K562 (cell line): ENCODE results near the gene XIRP1. TPM values are rescaled to one million over a fixed set of nuclear protein-coding genes. Genes with fewer than 3 reads are reported as not detected.
A peak's percentile ranks its signal among the peaks of the same experiment; 100 is the strongest.

Source experiments
- ATAC-seq: fragments of 200-7000 bp; cut with Tn5 transposase; 3 replicates; pipeline ENCODE4 v1.9.1; 2020; ENCODE audit warnings: moderate library complexity
- BruUV-seq: library from RNA; stranded (reverse); fragments of 400-500 nt; replicated peaks from 2 replicates; lab custom pipeline; 2021; lab: Mats Ljungman, UMichigan
- CTCF ChIA-PET: fragments of 300-600 bp; formaldehyde crosslinking; extraction: SDS; loops from one replicate; lab custom pipeline; 2021; ENCODE audit warnings: low intra/inter-chr PET ratio; lab: Yijun Ruan, JAX
- POLR2A ChIA-PET: fragments of 300-600, 350-650 bp; sonication (Branson Sonifier 250); formaldehyde crosslinking; extraction: SDS; loops from one replicate; lab custom pipeline; 2021; ENCODE audit warnings: antibody characterized with exemption, inconsistent platforms; lab: Yijun Ruan, JAX
- DNase-seq, 4 experiments: peaks; one replicate each; pipeline versions ENCODE4 v3.0.0 to v3.0.0-alpha.2; 2011 to 2018; ENCODE audit warnings: low spot score in 3 of 4, mixed read lengths in 3 of 4; ENCODE audit errors: extremely low read depth in 1 of 4
- FAIRE-seq: peaks from 2 replicates; lab custom pipeline; 2011; peaks lifted over from hg19 to GRCh38; lab: Jason Lieb, UNC
- H2AFZ ChIP-seq: 2 replicates; pipeline ENCODE4 v1.6.0; 2011; ENCODE audit warnings: low read depth, low read length, control low read depth, inconsistent platforms
- H3K27ac ChIP-seq: fragments of 200-600 bp; 3 replicates; pipeline ENCODE4 v1.8.0; 2011; ENCODE audit warnings: low read depth, mild to moderate bottlenecking, control low read depth, inconsistent platforms, low read length, moderate library complexity, mixed read lengths; ENCODE audit errors: extremely low read depth
- H3K27me3 ChIP-seq, 2 experiments: fragments of 300-600 bp in 1 of 2; 2 replicates in 1 of 2; 3 replicates in 1 of 2; pipeline versions ENCODE4 v1.6.0 to v1.8.0; 2011; ENCODE audit warnings: inconsistent platforms in 2 of 2, low read length in 2 of 2, mild to moderate bottlenecking in 1 of 2, mixed read lengths in 1 of 2, moderate library complexity in 1 of 2; ENCODE audit not compliant: control insufficient read depth in 2 of 2, insufficient read depth in 2 of 2
- H3K36me3 ChIP-seq: fragments of 300-600 bp; 3 replicates; pipeline ENCODE4 v1.8.0; 2011; ENCODE audit warnings: mild to moderate bottlenecking, low read length, inconsistent platforms; ENCODE audit not compliant: control insufficient read depth, insufficient read depth
- H3K4me1 ChIP-seq, 2 experiments: fragments of 200-600 bp in 1 of 2; replicated peaks in 1 of 2; 2 replicates in 1 of 2; 3 replicates in 1 of 2; pipeline versions ENCODE4 v1.5.1 to v1.8.0; 2011; ENCODE audit warnings: inconsistent platforms in 2 of 2, low read length in 2 of 2, mild to moderate bottlenecking in 1 of 2, mixed read lengths in 1 of 2, moderate library complexity in 1 of 2; ENCODE audit not compliant: control insufficient read depth in 2 of 2, insufficient read depth in 2 of 2
- H3K4me2 ChIP-seq: 2 replicates; pipeline ENCODE4 v1.6.1; 2011; ENCODE audit warnings: low read length, control low read depth, inconsistent platforms, mixed read lengths; ENCODE audit not compliant: insufficient read depth
- H3K4me3 ChIP-seq: fragments of 200-600 bp; sonication (generic), shearing (Covaris generic); 2 replicates; pipeline ENCODE4 v1.5.1; 2016; ENCODE audit warnings: control low read depth, inconsistent platforms
- H3K79me2 ChIP-seq: fragments of 200-600 bp; 3 replicates; pipeline ENCODE4 v1.8.0; 2011; ENCODE audit warnings: low read length, inconsistent platforms; ENCODE audit not compliant: control insufficient read depth, insufficient read depth
- H3K9ac ChIP-seq, 2 experiments: 2 replicates each; pipeline versions ENCODE4 v1.6.0 to v1.6.1; 2011; ENCODE audit warnings: low read depth in 2 of 2, low read length in 2 of 2, control low read depth in 1 of 2, inconsistent platforms in 1 of 2, mild to moderate bottlenecking in 1 of 2, mixed read lengths in 1 of 2; ENCODE audit not compliant: insufficient read depth in 1 of 2
- H3K9me1 ChIP-seq: one replicate; pipeline ENCODE4 v1.6.0; 2011; ENCODE audit warnings: inconsistent platforms, mild to moderate bottlenecking, low read length, moderate library complexity; ENCODE audit not compliant: control insufficient read depth, insufficient read depth
- H3K9me3 ChIP-seq: replicated peaks from 2 replicates; pipeline ENCODE4 v1.5.1; 2011; ENCODE audit warnings: low read depth, low read length, inconsistent platforms; ENCODE audit not compliant: control insufficient read depth, insufficient read depth
- H4K20me1 ChIP-seq: replicated peaks from 2 replicates; pipeline ENCODE4 v1.6.1; 2011; ENCODE audit warnings: low read length, inconsistent platforms, mixed read lengths; ENCODE audit not compliant: control insufficient read depth, insufficient read depth
- HDAC3 ChIP-seq: fragments of 450-650 bp; IDR thresholded peaks from 2 replicates; pipeline ENCODE4 v1.6.1; 2018; ENCODE audit warnings: borderline replicate concordance, mild to moderate bottlenecking, moderate library complexity; ENCODE audit not compliant: partially characterized antibody
- JUN ChIP-seq, 2 experiments: sonication (generic) in 1 of 2; formaldehyde crosslinking in 1 of 2; IDR thresholded peaks; 2 replicates each; pipeline versions ENCODE4 v1.6.1 to v1.8.0; 2012 to 2022; ENCODE audit warnings: borderline replicate concordance in 2 of 2, mild to moderate bottlenecking in 2 of 2, improper control_type of control experiment in 1 of 2, low read depth in 1 of 2, low read length in 1 of 2, missing genetic modification reagents in 1 of 2
- KHSRP ChIP-seq: fragments of 450-650 bp; IDR thresholded peaks from 2 replicates; pipeline ENCODE4 v1.6.1; 2017
- MAFG ChIP-seq: fragments of 450-650 bp; conservative IDR thresholded peaks from 2 replicates; pipeline ENCODE4 v1.6.1; 2016; ENCODE audit warnings: missing genetic modification characterization, missing compliant biosample characterization
- MNT ChIP-seq, 2 experiments: fragments of 450-650 bp; conservative IDR thresholded peaks; 2 replicates each; pipeline ENCODE4 v1.6.1; 2017; ENCODE audit warnings: mild to moderate bottlenecking in 2 of 2, moderate library complexity in 2 of 2
- MYNN ChIP-seq, 2 experiments: sonication (generic); formaldehyde crosslinking in 1 of 2; IDR thresholded peaks; 2 replicates each; pipeline versions ENCODE4 v1.5.0 to v1.6.1; 2016 to 2020; ENCODE audit warnings: antibody characterized with exemption in 1 of 2, missing genetic modification reagents in 1 of 2
- NEUROD1 ChIP-seq: fragments of 150-350 bp; IDR thresholded peaks from 2 replicates; pipeline ENCODE4 v1.6.1; 2014; ENCODE audit warnings: borderline replicate concordance, low read length, low read depth; ENCODE audit not compliant: partially characterized antibody
- OTX1 ChIP-seq: fragments of 450-650 bp; formaldehyde crosslinking; IDR thresholded peaks from 2 replicates; pipeline ENCODE4 v1.4.0; 2022; ENCODE audit warnings: mild to moderate bottlenecking
- ZNF175 ChIP-seq: fragments of 200-800 bp; sonication (Bioruptor generic); IDR thresholded peaks from 2 replicates; pipeline ENCODE4 v1.6.1; 2016; ENCODE audit warnings: low read depth, mild to moderate bottlenecking, missing genetic modification characterization, missing compliant biosample characterization
- ZNF212 ChIP-seq: fragments of 450-650 bp; formaldehyde crosslinking; IDR thresholded peaks from 2 replicates; pipeline ENCODE4 v1.4.0; 2020; ENCODE audit warnings: mild to moderate bottlenecking
- ZNF23 ChIP-seq: fragments of 250-450 bp; sonication (Bioruptor Pico); IDR thresholded peaks from 2 replicates; pipeline ENCODE4 v1.4.0; 2020; ENCODE audit warnings: mild to moderate bottlenecking
- ZNF395 ChIP-seq: fragments of 200-800 bp; sonication (Bioruptor generic); IDR thresholded peaks from 2 replicates; pipeline ENCODE4 v1.6.1; 2017; ENCODE audit warnings: missing genetic modification characterization, missing compliant biosample characterization
- ZNF75A ChIP-seq: fragments of 450-650 bp; formaldehyde crosslinking; IDR thresholded peaks from 2 replicates; pipeline ENCODE4 v1.4.0; 2020; ENCODE audit warnings: mild to moderate bottlenecking
- WGBS: fragments of 100-300 bp; shearing (Covaris generic); methylation state at CpG from one replicate; pipeline ENCODE4 v1.1.6; 2016; ENCODE audit warnings: low coverage, mixed read lengths; ENCODE audit not compliant: insufficient coverage; ENCODE audit errors: missing lambda C conversion rate; 5-methylcytosine and 5-hydroxymethylcytosine counted together
- in situ Hi-C: fragments of 300-500 bp; cut with MboI; formaldehyde crosslinking; loops from 4 replicates; pipeline ENCODE4 v1.15.0; 2018; ENCODE audit warnings: inconsistent platforms, mixed read lengths
- intact Hi-C: fragments of 100-400 bp; cut with micrococcal nuclease; formaldehyde crosslinking; loops from 2 replicates; pipeline ENCODE4 v1.14.2; 2022
- polyA plus RNA-seq, 8 experiments: library from polyadenylated mRNA; depleted of rRNA in 4 of 8; stranded (reverse) in 5 of 8; unstranded in 3 of 8; fragments of >200 nt; fragmentation: Nextera tagmentation in 2 of 8; fragmentation: Illumina TruSeq in 1 of 8; extraction: Ambion mirVana in 2 of 8; extraction: Trizol in 1 of 8; gene quantifications; 2 replicates each; pipeline versions ENCODE4 v1.2.1 to v1.2.3, GENCODE V29; 2011 to 2014; ENCODE audit warnings: inconsistent platforms in 1 of 8, missing spikeins in 1 of 8
- total RNA-seq, 7 experiments: library from RNA; depleted of rRNA in 6 of 7; stranded (reverse); fragments of >200 nt in 6 of 7; fragmentation: Illumina TruSeq in 2 of 7; extraction: Trizol in 2 of 7; gene quantifications; 2 replicates each; pipeline versions ENCODE4 v1.2.1 to v1.2.3, GENCODE V29; 2011 to 2021; ENCODE audit warnings: low replicate concordance in 1 of 7

The XIRP1 gene
- total and polyA plus RNA-seq, 9 of the 15 experiments (the other 6 are each of a cell fraction or from before 2014, with no cell fraction given) = 0.03 to 0.27 (median 0.08) TPM; not detected in 3

- H4K20me1 ChIP-seq = peaks cover 32% of the 10 kb centered on the region
- no peaks in the 10 kb centered on the region; a peak in 2 of 5 replicates for H3K27me3 ChIP-seq
- H3K4me3 ChIP-seq = peak overlapping the region; percentile 81
- peak overlapping the region; percentile 92 for H3K27ac ChIP-seq
- peaks cover 43 to 56% of the 10 kb centered on the region in 2 experiments for H3K4me1 ChIP-seq
- peaks cover 25% of the 10 kb centered on the region for H3K9me1 ChIP-seq
- in situ Hi-C loops (no loop called here), intact Hi-C loops (no loop called here)
- peak; percentile 86 for FAIRE-seq
- H3K4me2 ChIP-seq = peak overlapping the region; percentile 90
- H3K79me2 ChIP-seq = peaks cover 43% of the 10 kb centered on the region
- peak overlapping the region; percentile 73 to 91 for H3K9ac ChIP-seq
- ChIA-PET CTCF (no interaction called here), POLR2A (interaction anchor here (1.1 kb wide), 1 partner anchor 38 kb away, joined by 4 read pairs; no protein-coding TSS in a partner anchor)
- BruUV-seq = TSS peak; percentile 74
- 18% methylated on average over 18 of the region's 18 CpGs for WGBS
- H3K36me3 ChIP-seq = peaks cover 14% of the 10 kb centered on the region; the same call in 2 of the 3 replicates
- ATAC-seq = peak; percentile 75
- peak overlapping the region; percentile 90 for H2AFZ ChIP-seq
- peak; percentile 75 to 88 (median 82) for DNase-seq
- no peaks in the 10 kb centered on the region for H3K9me3 ChIP-seq
- TF ChIP-seq MAFG (tag) (no peak), NEUROD1 (peak; percentile 18), MNT (conservative IDR thresholded peaks at IDR 0.05) (no peak), ZNF23 (CRISPR knock-in tag) (no peak), ZNF75A (0 out of 2 replicates have a peak, but pooled peaks have one; percentile 38), KHSRP (no peak), JUN (IDR thresholded peaks at IDR 0.05; ENCODE audit: borderline replicate concordance, low read depth, low read length) (no peak), JUN (CRISPR knock-in tag; IDR thresholded peaks at IDR 0.05; ENCODE audit: borderline replicate concordance) (no peak), MYNN (IDR thresholded peaks at IDR 0.05) (no peak), MYNN (CRISPR knock-in tag; IDR thresholded peaks at IDR 0.05) (no peak), ZNF175 (0 out of 2 replicates have a peak, but pooled peaks have one; percentile 19), ZNF212 (CRISPR knock-in tag) (peak; percentile 46; the same call in 1 of the 2 replicates), OTX1 (CRISPR knock-in tag) (no peak; the same call in 1 of the 2 replicates), ZNF395 (CRISPR knock-in tag) (no peak), HDAC3 (no peak)
These were observed 37.9 kb downstream of the XIRP1 start for GRCh38 chr3:39154280-39155021.
